Measurements from ENCODE around the gene FAM156A.
A peak's percentile ranks its signal among the peaks of the same experiment; 100 is the strongest.

FAM156A gene

GRCh38 chrX:52934704-52935469 lies 23.4 kb downstream of the FAM156A start (continued):
- TF ChIP-seq ZBTB11 (tag by site-specific recombination; conservative IDR thresholded peaks at IDR 0.05; ENCODE audit: low read depth), result peak; percentile 93
- no peak for TF ChIP-seq ZNF10 (tag by site-specific recombination; IDR thresholded peaks at IDR 0.05)
- TF ChIP-seq, protein P1, sequence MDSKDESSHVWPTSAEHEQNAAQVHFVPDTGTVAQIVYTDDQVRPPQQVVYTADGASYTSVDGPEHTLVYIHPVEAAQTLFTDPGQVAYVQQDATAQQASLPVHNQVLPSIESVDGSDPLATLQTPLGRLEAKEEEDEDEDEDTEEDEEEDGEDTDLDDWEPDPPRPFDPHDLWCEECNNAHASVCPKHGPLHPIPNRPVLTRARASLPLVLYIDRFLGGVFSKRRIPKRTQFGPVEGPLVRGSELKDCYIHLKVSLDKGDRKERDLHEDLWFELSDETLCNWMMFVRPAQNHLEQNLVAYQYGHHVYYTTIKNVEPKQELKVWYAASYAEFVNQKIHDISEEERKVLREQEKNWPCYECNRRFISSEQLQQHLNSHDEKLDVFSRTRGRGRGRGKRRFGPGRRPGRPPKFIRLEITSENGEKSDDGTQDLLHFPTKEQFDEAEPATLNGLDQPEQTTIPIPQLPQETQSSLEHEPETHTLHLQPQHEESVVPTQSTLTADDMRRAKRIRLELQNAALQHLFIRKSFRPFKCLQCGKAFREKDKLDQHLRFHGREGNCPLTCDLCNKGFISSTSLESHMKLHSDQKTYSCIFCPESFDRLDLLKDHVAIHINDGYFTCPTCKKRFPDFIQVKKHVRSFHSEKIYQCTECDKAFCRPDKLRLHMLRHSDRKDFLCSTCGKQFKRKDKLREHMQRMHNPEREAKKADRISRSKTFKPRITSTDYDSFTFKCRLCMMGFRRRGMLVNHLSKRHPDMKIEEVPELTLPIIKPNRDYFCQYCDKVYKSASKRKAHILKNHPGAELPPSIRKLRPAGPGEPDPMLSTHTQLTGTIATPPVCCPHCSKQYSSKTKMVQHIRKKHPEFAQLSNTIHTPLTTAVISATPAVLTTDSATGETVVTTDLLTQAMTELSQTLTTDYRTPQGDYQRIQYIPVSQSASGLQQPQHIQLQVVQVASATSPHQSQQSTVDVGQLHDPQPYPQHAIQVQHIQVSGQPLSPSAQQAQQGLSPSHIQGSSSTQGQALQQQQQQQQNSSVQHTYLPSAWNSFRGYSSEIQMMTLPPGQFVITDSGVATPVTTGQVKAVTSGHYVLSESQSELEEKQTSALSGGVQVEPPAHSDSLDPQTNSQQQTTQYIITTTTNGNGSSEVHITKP (tag by site-specific recombination; IDR thresholded peaks at IDR 0.05), result peak; percentile 72
- TF ChIP-seq ZNF529 (tag by site-specific recombination; IDR thresholded peaks at IDR 0.05; ENCODE audit: insufficient replicate concordance), result no peak
- TF ChIP-seq ZNF214 (tag by site-specific recombination; IDR thresholded peaks at IDR 0.05; ENCODE audit: borderline replicate concordance), result no peak
- TF ChIP-seq, protein P2, sequence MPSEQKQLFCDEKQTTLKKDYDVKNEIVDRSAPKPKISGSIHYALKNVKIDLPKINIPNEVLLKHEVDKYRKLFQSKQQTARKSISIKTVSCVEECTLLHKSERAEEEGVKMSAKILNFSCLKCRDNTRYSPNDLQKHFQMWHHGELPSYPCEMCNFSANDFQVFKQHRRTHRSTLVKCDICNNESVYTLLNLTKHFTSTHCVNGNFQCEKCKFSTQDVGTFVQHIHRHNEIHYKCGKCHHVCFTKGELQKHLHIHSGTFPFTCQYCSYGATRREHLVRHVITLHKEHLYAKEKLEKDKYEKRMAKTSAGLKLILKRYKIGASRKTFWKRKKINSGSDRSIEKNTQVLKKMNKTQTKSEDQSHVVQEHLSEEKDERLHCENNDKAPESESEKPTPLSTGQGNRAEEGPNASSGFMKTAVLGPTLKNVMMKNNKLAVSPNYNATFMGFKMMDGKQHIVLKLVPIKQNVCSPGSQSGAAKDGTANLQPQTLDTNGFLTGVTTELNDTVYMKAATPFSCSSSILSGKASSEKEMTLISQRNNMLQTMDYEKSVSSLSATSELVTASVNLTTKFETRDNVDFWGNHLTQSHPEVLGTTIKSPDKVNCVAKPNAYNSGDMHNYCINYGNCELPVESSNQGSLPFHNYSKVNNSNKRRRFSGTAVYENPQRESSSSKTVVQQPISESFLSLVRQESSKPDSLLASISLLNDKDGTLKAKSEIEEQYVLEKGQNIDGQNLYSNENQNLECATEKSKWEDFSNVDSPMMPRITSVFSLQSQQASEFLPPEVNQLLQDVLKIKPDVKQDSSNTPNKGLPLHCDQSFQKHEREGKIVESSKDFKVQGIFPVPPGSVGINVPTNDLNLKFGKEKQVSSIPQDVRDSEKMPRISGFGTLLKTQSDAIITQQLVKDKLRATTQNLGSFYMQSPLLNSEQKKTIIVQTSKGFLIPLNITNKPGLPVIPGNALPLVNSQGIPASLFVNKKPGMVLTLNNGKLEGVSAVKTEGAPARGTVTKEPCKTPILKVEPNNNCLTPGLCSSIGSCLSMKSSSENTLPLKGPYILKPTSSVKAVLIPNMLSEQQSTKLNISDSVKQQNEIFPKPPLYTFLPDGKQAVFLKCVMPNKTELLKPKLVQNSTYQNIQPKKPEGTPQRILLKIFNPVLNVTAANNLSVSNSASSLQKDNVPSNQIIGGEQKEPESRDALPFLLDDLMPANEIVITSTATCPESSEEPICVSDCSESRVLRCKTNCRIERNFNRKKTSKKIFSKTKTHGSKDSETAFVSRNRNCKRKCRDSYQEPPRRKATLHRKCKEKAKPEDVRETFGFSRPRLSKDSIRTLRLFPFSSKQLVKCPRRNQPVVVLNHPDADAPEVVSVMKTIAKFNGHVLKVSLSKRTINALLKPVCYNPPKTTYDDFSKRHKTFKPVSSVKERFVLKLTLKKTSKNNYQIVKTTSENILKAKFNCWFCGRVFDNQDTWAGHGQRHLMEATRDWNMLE (tag by site-specific recombination; conservative IDR thresholded peaks at IDR 0.05; ENCODE audit: low read depth), result peak; percentile 56
- no peak for TF ChIP-seq ZNF624 (tag by site-specific recombination; IDR thresholded peaks at IDR 0.05)
- TF ChIP-seq ZNF48 (tag by site-specific recombination; IDR thresholded peaks at IDR 0.05), result no peak
- TF ChIP-seq WT1 (tag by site-specific recombination; IDR thresholded peaks at IDR 0.05), result peak; percentile 66
- no peak for TF ChIP-seq ZNF776 (tag by site-specific recombination; IDR thresholded peaks at IDR 0.05; ENCODE audit: borderline replicate concordance)
- peak; percentile 77 for TF ChIP-seq GLIS2 (tag by site-specific recombination; IDR thresholded peaks at IDR 0.05)
- TF ChIP-seq ZNF585B (tag by site-specific recombination; IDR thresholded peaks at IDR 0.05), result no peak
- TF ChIP-seq ZNF266 (tag by site-specific recombination; IDR thresholded peaks at IDR 0.05; ENCODE audit: low read depth), result no peak
- no peak for TF ChIP-seq ZNF133 (tag by site-specific recombination; IDR thresholded peaks at IDR 0.05)
- peak; percentile 38; the same call in 1 of the 2 replicates for TF ChIP-seq PRDM6 (tag by site-specific recombination; IDR thresholded peaks at IDR 0.05)
- TF ChIP-seq, protein P3, sequence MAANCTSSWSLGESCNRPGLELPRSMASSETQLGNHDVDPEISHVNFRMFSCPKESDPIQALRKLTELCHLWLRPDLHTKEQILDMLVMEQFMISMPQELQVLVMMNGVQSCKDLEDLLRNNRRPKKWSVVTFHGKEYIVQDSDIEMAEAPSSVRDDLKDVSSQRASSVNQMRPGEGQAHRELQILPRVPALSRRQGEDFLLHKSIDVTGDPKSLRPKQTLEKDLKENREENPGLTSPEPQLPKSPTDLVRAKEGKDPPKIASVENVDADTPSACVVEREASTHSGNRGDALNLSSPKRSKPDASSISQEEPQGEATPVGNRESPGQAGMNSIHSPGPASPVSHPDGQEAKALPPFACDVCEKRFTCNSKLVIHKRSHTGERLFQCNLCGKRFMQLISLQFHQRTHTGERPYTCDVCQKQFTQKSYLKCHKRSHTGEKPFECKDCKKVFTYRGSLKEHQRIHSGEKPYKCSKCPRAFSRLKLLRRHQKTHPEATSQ (tag by site-specific recombination; IDR thresholded peaks at IDR 0.05), result no peak
- TF ChIP-seq ZNF558 (tag by site-specific recombination; IDR thresholded peaks at IDR 0.05), result peak; percentile 83
- TF ChIP-seq PBX3 (CRISPR knock-in tag; IDR thresholded peaks at IDR 0.05), result peak; percentile 68; the same call in 1 of the 2 replicates
- no peak for TF ChIP-seq ZNF140 (tag by site-specific recombination; IDR thresholded peaks at IDR 0.05)
- TF ChIP-seq YY1 (tag by site-specific recombination; IDR thresholded peaks at IDR 0.05), result peak; percentile 35; the same call in 1 of the 2 replicates

Data from HEK293 (cell line).